HEK293T (cell line): ENCODE data around the gene PATZ1.

Experiments
- CTCF ChIA-PET: fragments of 350-600 bp; formaldehyde crosslinking; extraction: SDS; loops from one replicate; lab custom pipeline; 2021; ENCODE audit warnings: antibody characterized with exemption, inconsistent platforms; lab: Yijun Ruan, JAX
- POLR2A ChIA-PET: fragments of 350-600 bp; formaldehyde crosslinking; extraction: SDS; loops from one replicate; lab custom pipeline; 2020; ENCODE audit warnings: antibody characterized with exemption, inconsistent platforms; lab: Yijun Ruan, JAX
- DNase-seq: peaks from one replicate; pipeline ENCODE4 v3.0.0; 2012; ENCODE audit warnings: mixed read lengths; ENCODE audit errors: extremely low spot score
- ARNT ChIP-seq: fragments of 450-650 bp; IDR thresholded peaks from 2 replicates; pipeline ENCODE4 v1.6.1; 2017; ENCODE audit warnings: mild to moderate bottlenecking
- BHLHE40 ChIP-seq: fragments of 450-650 bp; IDR thresholded peaks from 2 replicates; pipeline ENCODE4 v1.6.1; 2016; ENCODE audit warnings: mild to moderate bottlenecking, moderate library complexity, borderline replicate concordance
- CTBP1 ChIP-seq: fragments of 450-650 bp; IDR thresholded peaks from 2 replicates; pipeline ENCODE4 v1.6.1; 2016; ENCODE audit warnings: borderline replicate concordance
- ELF4 ChIP-seq: fragments of 450-650 bp; IDR thresholded peaks from 2 replicates; pipeline ENCODE4 v1.6.1; 2017; ENCODE audit warnings: antibody characterized with exemption
- FOXA1 ChIP-seq: fragments of 450-650 bp; IDR thresholded peaks from 2 replicates; pipeline ENCODE4 v1.6.1; 2016; ENCODE audit warnings: mild to moderate bottlenecking
- FOXK2 ChIP-seq: fragments of 450-650 bp; IDR thresholded peaks from 2 replicates; pipeline ENCODE4 v1.6.1; 2016; ENCODE audit warnings: mild to moderate bottlenecking
- FOXM1 ChIP-seq: fragments of 450-650 bp; IDR thresholded peaks from 2 replicates; pipeline ENCODE4 v1.6.1; 2017; ENCODE audit warnings: mild to moderate bottlenecking, borderline replicate concordance
- HDGF ChIP-seq: fragments of 450-650 bp; IDR thresholded peaks from 2 replicates; pipeline ENCODE4 v1.6.1; 2017; ENCODE audit warnings: antibody characterized with exemption, borderline replicate concordance
- L3MBTL2 ChIP-seq: fragments of 450-650 bp; conservative IDR thresholded peaks from 2 replicates; pipeline ENCODE4 v1.6.1; 2016; ENCODE audit warnings: mild to moderate bottlenecking
- LEF1 ChIP-seq: fragments of 450-650 bp; IDR thresholded peaks from 2 replicates; pipeline ENCODE4 v1.6.1; 2017; ENCODE audit warnings: mild to moderate bottlenecking, borderline replicate concordance
- NFRKB ChIP-seq: fragments of 450-650 bp; IDR thresholded peaks from 2 replicates; pipeline ENCODE4 v1.6.1; 2016; ENCODE audit warnings: mild to moderate bottlenecking, moderate library complexity
- PKNOX1 ChIP-seq: fragments of 450-650 bp; IDR thresholded peaks from 2 replicates; pipeline ENCODE4 v1.6.1; 2016
- SP1 ChIP-seq: fragments of 450-650 bp; IDR thresholded peaks from 2 replicates; pipeline ENCODE4 v1.6.1; 2017
- SUZ12 ChIP-seq: fragments of 450-650 bp; IDR thresholded peaks from 2 replicates; pipeline ENCODE4 v1.6.1; 2016; ENCODE audit warnings: mild to moderate bottlenecking
- TARDBP ChIP-seq: fragments of 450-650 bp; IDR thresholded peaks from 2 replicates; pipeline ENCODE4 v1.6.1; 2016
- ZNF384 ChIP-seq: fragments of 450-650 bp; IDR thresholded peaks from 2 replicates; pipeline ENCODE4 v1.6.1; 2016

The PATZ1 gene

GRCh38 chr22:31286360-31287255 is 59.5 kb downstream of the PATZ1 start:
- no peak for DNase-seq
- CTCF ChIA-PET: interaction anchor here (0.5 kb wide), 1 partner anchor 177 kb away, joined by 4 read pairs; no protein-coding TSS in a partner anchor

GRCh38 chr22:31284281-31285155 is 61.6 kb downstream of the PATZ1 start:
- no peak for DNase-seq
- no peak for TF ChIP-seq LEF1
- TF ChIP-seq PKNOX1: no peak
- TF ChIP-seq L3MBTL2: no peak
- ChIA-PET POLR2A (interaction anchor here (0.6 kb wide), 1 partner anchor 177 kb away, joined by 4 read pairs; no protein-coding TSS in a partner anchor), CTCF (interaction anchor here (0.6 to 1.4 kb wide), 2 partner anchors 12 to 64 kb away, joined by 3 to 6 read pairs; no protein-coding TSS in a partner anchor)

More at GRCh38 chr22:31286360-31287255, 59.5 kb downstream of the PATZ1 start:
- POLR2A ChIA-PET: no interaction called here
- TF ChIP-seq L3MBTL2: no peak
- no peak for TF ChIP-seq ARNT
- no peak for TF ChIP-seq HDGF
- TF ChIP-seq NFRKB: no peak
- no peak for TF ChIP-seq ZNF384
- TF ChIP-seq CTBP1: no peak
- no peak for TF ChIP-seq FOXA1
- no peak for TF ChIP-seq ELF4
- TF ChIP-seq SUZ12: no peak
- TF ChIP-seq SP1: no peak
- TF ChIP-seq PKNOX1: no peak
- no peak for TF ChIP-seq FOXM1
- TF ChIP-seq LEF1: no peak
- no peak for TF ChIP-seq BHLHE40
- TF ChIP-seq FOXK2: no peak
- TF ChIP-seq TARDBP: no peak

GRCh38 chr22:31282748-31283468 is 63.2 kb downstream of the PATZ1 start:
- DNase-seq: no peak
- ChIA-PET CTCF (interaction anchor here (1.2 to 1.9 kb wide), 2 partner anchors 10 to 13 kb away, joined by 3 to 6 read pairs; no protein-coding TSS in a partner anchor), POLR2A (interaction anchor here (2.4 kb wide), 1 partner anchor 9 kb away, joined by 9 read pairs; the partner anchor contains the start of gene PIK3IP1)
- TF ChIP-seq FOXK2 (no peak), ZNF384 (no peak), LEF1 (no peak), ELF4 (no peak), SUZ12 (no peak), BHLHE40 (no peak), ARNT (no peak), CTBP1 (no peak), L3MBTL2 (no peak), SP1 (no peak), FOXA1 (no peak), HDGF (no peak), FOXM1 (no peak), NFRKB (no peak), PKNOX1 (no peak)

- ChIA-PET POLR2A (interaction anchor here (0.5 to 2.4 kb wide), 3 partner anchors 9 to 301 kb away, joined by 4 to 9 read pairs (median 5); partner anchors contain the start of gene PIK3IP1), CTCF (interaction anchor here (1.2 to 1.9 kb wide), 2 partner anchors 9 to 14 kb away, joined by 3 to 6 read pairs; no protein-coding TSS in a partner anchor)
- no peak for TF ChIP-seq NFRKB
- TF ChIP-seq SUZ12: no peak
- TF ChIP-seq FOXA1: no peak
- no peak for TF ChIP-seq ARNT
- TF ChIP-seq PKNOX1: no peak
- TF ChIP-seq FOXK2: no peak
- no peak for TF ChIP-seq BHLHE40
- TF ChIP-seq ZNF384: no peak
- no peak for TF ChIP-seq HDGF
- TF ChIP-seq CTBP1: no peak
- no peak for TF ChIP-seq L3MBTL2
- TF ChIP-seq LEF1: no peak
- TF ChIP-seq SP1: no peak
- no peak for TF ChIP-seq TARDBP
- no peak for TF ChIP-seq FOXM1
- TF ChIP-seq ELF4: no peak
- no peak for DNase-seq
Observed at GRCh38 chr22:31281733-31282132, 64.4 kb downstream of the PATZ1 start.
